Subcutaneous adipose tissue (tissue), 4 donors: ENCODE data around the gene MEGF11. TPM values are rescaled to one million over a fixed set of nuclear protein-coding genes. Genes with fewer than 3 reads are reported as not detected.

Experiments
- CTCF ChIP-seq: fragments of 450-650 bp; IDR thresholded peaks from one replicate; pipeline ENCODE4 v1.5.1; 2016; ENCODE audit warnings: low read depth, mild to moderate bottlenecking, control low read depth, antibody characterized with exemption, moderate library complexity
- total RNA-seq, 4 donors: library from RNA; depleted of rRNA; stranded (reverse); fragments of >200 nt; gene quantifications; one replicate each; pipeline ENCODE4 v1.1.0, GENCODE V29; 2016

Gene MEGF11
- total RNA-seq, 4 donors from 2014 or later = not detected

GRCh38 chr15:66102563-66103292 is 150.8 kb downstream of the MEGF11 start:
- TF ChIP-seq CTCF = no peak

GRCh38 chr15:66101715-66102395 is 151.7 kb downstream of the MEGF11 start:
- no peak for TF ChIP-seq CTCF

GRCh38 chr15:66100761-66101160 is 152.8 kb downstream of the MEGF11 start:
- no peak for TF ChIP-seq CTCF

- TF ChIP-seq CTCF = no peak
Observed at GRCh38 chr15:66099950-66100671, 153.4 kb downstream of the MEGF11 start.

- no peak for TF ChIP-seq CTCF
Observed at GRCh38 chr15:66098022-66098363, 155.6 kb downstream of the MEGF11 start.

- no peak for TF ChIP-seq CTCF
Observed at GRCh38 chr15:66097151-66098021, 156.2 kb downstream of the MEGF11 start.

GRCh38 chr15:66096688-66097058 is 156.9 kb downstream of the MEGF11 start:
- no peak for TF ChIP-seq CTCF
